Stimulated activated CD4-positive, alpha-beta T cell treated with anti-CD3 and anti-CD28 coated beads, Interleukin-1b, Interleukin-23, amount 100 ng/mL, for 1 hour (primary cell): ENCODE measurements around the gene LHFPL2.
"Not testable (repeated sequence)": the region's sequence is repeated elsewhere in the genome, so short reads cannot be mapped to it uniquely, and the experiment has no call there.

Experiments used
- DNase-seq, 2 donors: peaks; one replicate each; pipeline ENCODE4 v3.0.0-alpha.2; 2020; ENCODE audit warnings: low read depth in 2 of 2

LHFPL2 gene

GRCh38 chr5:78467752-78468357 lies 180.7 kb downstream of the LHFPL2 start:
- no peak for DNase-seq

- DNase-seq = no peak
These were observed 181.4 kb downstream of the LHFPL2 start for GRCh38 chr5:78467140-78467539.

- no peak for DNase-seq
These were observed 189.7 kb downstream of the LHFPL2 start for GRCh38 chr5:78458843-78459242.

DNA sequence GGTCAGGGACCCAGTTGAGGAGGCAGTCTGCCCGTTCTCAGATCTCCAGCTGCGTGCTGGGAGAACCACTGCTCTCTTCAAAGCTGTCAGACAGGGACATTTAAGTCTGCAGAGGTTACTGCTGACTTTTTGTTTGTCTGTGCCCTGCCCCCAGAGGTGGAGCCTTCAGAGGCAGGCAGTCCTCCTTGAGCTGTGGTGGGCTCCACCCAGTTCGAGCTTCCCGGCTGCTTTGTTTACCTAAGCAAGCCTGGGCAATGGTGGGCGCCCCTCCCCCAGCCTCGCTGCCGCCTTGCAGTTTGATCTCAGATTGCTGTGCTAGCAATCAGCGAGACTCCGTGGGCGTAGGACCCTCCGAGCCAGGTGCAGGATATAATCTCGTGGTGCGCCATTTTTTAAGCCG lies 191.1 kb downstream of the LHFPL2 start:
- DNase-seq = not testable (repeated sequence)

DNA sequence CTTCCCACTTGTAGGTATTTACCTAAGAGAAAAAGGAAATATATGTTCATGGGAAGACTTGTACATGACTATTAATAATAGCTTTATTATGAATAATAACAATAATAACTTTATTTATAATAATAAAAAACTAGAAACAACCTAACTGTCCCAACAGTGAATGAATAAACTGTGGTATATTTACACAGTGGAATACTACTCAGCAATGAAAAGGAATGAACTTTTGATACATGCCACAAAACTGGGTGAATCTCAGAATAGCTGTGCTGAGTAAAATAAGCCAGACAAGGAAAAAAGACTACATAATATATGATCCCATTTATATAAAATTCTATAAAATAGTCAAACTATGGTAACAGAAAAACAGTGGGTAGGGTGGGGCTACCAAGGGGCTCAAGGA lies 199.5 kb downstream of the LHFPL2 start:
- DNase-seq = no peak

GRCh38 chr5:78447775-78448424 lies 200.7 kb downstream of the LHFPL2 start:
- no peak for DNase-seq
